Activated CD4-positive, alpha-beta T cell treated with anti-CD3 and anti-CD28 coated beads for 36 hours (primary cell): ENCODE results near the gene MCOLN3. TPM values are rescaled to one million over a fixed set of nuclear protein-coding genes. Genes with fewer than 3 reads are reported as not detected.

ENCODE experiments used
- ATAC-seq: fragments of 200-7000 bp; cut with Tn5 transposase; one replicate; pipeline ENCODE4 v1.10.0; 2021; ENCODE audit warnings: mild to moderate bottlenecking, moderate library complexity
- CTCF ChIA-PET: fragments of 350-600 bp; sonication (Branson Sonifier 250); formaldehyde crosslinking; loops from one replicate; lab custom pipeline; 2021; ENCODE audit warnings: antibody characterized with exemption; lab: Charles Lee
- POLR2A ChIA-PET: fragments of 350-600 bp; sonication (Branson Sonifier 250); formaldehyde crosslinking; loops from one replicate; lab custom pipeline; 2021; ENCODE audit warnings: antibody characterized with exemption, inconsistent platforms; lab: Charles Lee
- DNase-seq: peaks from one replicate; pipeline ENCODE4 v3.0.0-alpha.2; 2020
- H3K27ac Mint-ChIP-seq: one replicate; pipeline ENCODE4 v1.8.0; 2021; ENCODE audit warnings: mixed read lengths
- H3K27me3 Mint-ChIP-seq: one replicate; pipeline ENCODE4 v1.8.0; 2021; ENCODE audit warnings: mixed read lengths
- H3K36me3 Mint-ChIP-seq: one replicate; pipeline ENCODE4 v1.8.0; 2021; ENCODE audit warnings: low read depth, mixed read lengths
- H3K4me1 Mint-ChIP-seq: one replicate; pipeline ENCODE4 v1.8.0; 2021; ENCODE audit warnings: mixed read lengths
- H3K4me3 Mint-ChIP-seq: one replicate; pipeline ENCODE4 v1.8.0; 2021; ENCODE audit warnings: mild to moderate bottlenecking, moderate library complexity, mixed read lengths
- H3K9me3 Mint-ChIP-seq: one replicate; pipeline ENCODE4 v1.8.0; 2021; ENCODE audit warnings: low read depth, mixed read lengths
- intact Hi-C, 2 experiments: fragments of 100-400 bp; cut with DNase I in 1 of 2; cut with micrococcal nuclease in 1 of 2; formaldehyde crosslinking; loops; one replicate each; pipeline versions ENCODE4 v1.14.2 to v1.15.1; 2022 to 2024; cut with DNase I, micrococcal nuclease
- total RNA-seq, 2 experiments: library from RNA; stranded (reverse); gene quantifications; one replicate each; pipeline ENCODE4 v1.2.3, GENCODE V29; 2021

MCOLN3 gene
- total RNA-seq, 2 experiments from 2014 or later, result 0.16 to 0.23 TPM

DNA sequence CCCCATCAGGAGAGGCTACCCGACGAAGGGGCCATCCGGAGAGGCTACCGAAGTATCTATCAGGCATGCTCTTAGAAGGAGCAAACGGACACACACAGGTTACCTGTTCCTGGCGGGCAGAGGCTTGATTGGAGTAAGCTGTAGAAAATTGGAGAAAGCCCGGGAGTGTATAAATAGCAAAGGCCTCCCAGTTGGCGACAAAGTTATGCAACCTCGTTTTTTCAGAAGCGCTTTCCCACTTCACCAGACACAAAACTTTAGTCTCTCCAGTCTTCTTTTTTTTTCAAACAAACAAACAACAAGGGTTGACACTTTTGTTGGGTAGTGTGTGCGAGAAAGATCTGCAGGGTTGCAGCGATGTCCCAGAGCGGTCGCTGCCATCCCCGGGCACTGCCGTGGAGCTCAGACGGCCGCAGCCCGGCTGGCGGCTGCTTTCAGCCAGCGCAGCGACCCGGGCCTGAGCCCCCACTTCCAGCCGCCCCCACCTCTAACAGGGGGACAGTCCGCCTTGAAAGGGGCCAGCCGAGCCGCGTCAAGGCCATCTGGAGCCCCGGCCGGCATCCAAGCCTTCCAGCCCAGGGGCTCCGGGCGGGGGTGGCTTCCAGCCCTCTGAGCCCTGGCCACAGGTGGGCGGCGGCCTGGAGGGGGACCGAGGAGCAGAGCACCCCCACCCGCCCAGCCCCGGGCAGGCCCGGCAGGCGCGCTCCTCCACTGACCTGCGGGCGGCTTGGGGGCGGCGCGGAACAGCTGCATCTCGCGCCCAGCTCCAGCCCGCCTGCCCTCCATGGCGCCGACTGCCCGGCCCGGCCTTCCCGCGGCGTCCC lies 616 bp downstream of the MCOLN3 start:
- no peaks in the 10 kb centered on the region for H3K36me3 Mint-ChIP-seq
- no peaks in the 10 kb centered on the region for H3K9me3 Mint-ChIP-seq
- peaks cover 21% of the 10 kb centered on the region for H3K4me1 Mint-ChIP-seq
- no peak overlapping the region for H3K27ac Mint-ChIP-seq
- H3K4me3 Mint-ChIP-seq, result peak overlapping the region; percentile 26
- POLR2A ChIA-PET, result interaction anchor here (0.5 to 0.7 kb wide), 3 partner anchors 22 to 70 kb away, joined by 3 to 9 read pairs (median 3); no protein-coding TSS in a partner anchor
- DNase-seq (peak; percentile 13), ATAC-seq (peak; percentile 47)
- peaks cover 48% of the 10 kb centered on the region for H3K27me3 Mint-ChIP-seq
- CTCF ChIA-PET, result interaction anchor here (0.9 to 2.0 kb wide), 2 partner anchors 14 to 102 kb away, joined by 3 to 6 read pairs; no protein-coding TSS in a partner anchor
- intact Hi-C loops, result loop anchor here (2.0 to 5.0 kb wide), 5 partner anchors 49 to 210 kb away; partner anchors contain the start of genes SYDE2 (in 2 of the 2), C1orf52 (in 1 of the 2) and MCOLN2 (in 1 of the 2)

DNA sequence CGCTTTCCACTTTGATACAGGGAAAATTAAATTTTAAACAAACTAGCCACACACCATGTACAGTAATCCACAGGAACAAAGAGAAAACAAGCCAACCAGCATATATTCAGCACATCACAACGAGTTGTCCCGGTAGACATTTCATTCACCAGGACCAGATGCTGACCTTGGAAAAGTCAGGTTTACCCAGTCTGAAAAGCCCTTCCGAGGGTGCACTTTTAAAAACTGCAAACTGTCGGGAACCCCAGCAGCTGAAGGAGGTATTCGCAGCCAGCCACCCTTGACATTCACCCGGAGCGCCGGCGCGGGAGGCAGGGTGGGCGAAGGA lies 1.2 kb downstream of the MCOLN3 start:
- ChIA-PET CTCF (interaction anchor here (0.9 to 2.0 kb wide), 2 partner anchors 14 to 102 kb away, joined by 3 to 6 read pairs; no protein-coding TSS in a partner anchor), POLR2A (interaction anchor here (0.7 kb wide), 1 partner anchor 21 kb away, joined by 9 read pairs; no protein-coding TSS in a partner anchor)
- intact Hi-C loops, result loop anchor here in 1 of 2 experiments (5.0 kb wide), 2 partner anchors 155 to 210 kb away; partner anchors contain the start of genes C1orf52 and SYDE2
- ATAC-seq, result no peak
- Mint-ChIP-seq H3K9me3 (no peaks in the 10 kb centered on the region), H3K4me3 (peak overlapping the region; percentile 26), H3K27ac (no peak overlapping the region), H3K4me1 (peaks cover 21% of the 10 kb centered on the region), H3K36me3 (no peaks in the 10 kb centered on the region), H3K27me3 (peaks cover 54% of the 10 kb centered on the region)
- DNase-seq, result no peak

DNA sequence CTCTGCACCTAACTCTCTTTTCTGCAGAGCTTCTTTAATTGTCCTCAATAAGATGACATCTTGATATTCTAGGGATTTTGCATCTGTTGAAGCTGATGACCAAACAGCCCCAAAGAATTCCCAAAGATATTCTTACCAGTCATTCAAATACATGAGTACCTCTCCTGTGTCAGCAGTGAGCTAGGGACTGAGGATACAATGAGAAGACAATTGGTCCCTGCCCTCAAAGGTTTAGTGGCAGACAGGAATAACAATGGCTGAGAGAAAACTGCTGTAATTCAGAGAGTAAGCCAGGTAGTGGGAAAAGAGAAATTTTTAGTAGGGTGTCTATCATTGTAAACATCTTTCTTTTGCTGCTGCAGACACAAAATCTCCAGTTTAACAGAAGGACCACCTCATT lies 5.9 kb downstream of the MCOLN3 start:
- no peak overlapping the region for H3K4me3 Mint-ChIP-seq
- peaks cover 36% of the 10 kb centered on the region for H3K27me3 Mint-ChIP-seq
- H3K4me1 Mint-ChIP-seq, result peaks cover 2% of the 10 kb centered on the region
- H3K27ac Mint-ChIP-seq, result no peak overlapping the region
- DNase-seq (no peak), ATAC-seq (no peak)
- no peaks in the 10 kb centered on the region for H3K36me3 Mint-ChIP-seq
- intact Hi-C loops, result loop anchor here in 1 of 2 experiments (2.0 kb wide), 1 partner anchor 14 kb away; no protein-coding TSS in a partner anchor
- no peaks in the 10 kb centered on the region for H3K9me3 Mint-ChIP-seq
- CTCF ChIA-PET, result interaction anchor here (0.5 to 1.5 kb wide), 3 partner anchors 11 to 159 kb away, joined by 3 to 4 read pairs (median 3); no protein-coding TSS in a partner anchor
- POLR2A ChIA-PET, result no interaction called here

DNA sequence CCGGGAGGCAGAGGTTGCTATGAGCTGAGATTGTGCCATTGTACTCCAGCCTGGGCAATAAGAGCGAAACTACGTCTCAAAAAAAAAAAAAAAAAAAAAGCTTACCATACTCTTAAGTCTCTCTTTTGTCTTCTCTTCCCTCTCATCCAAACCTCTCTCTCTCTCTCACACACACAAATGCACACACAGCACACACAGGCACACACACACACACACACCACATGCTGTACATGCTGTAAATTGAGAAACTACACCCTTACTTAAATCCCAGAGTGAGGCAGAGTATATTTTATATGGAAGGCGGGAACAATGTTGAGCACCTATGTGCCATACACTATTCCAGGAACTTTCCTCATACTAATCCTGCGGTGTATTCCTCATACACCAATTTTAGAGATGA lies 6.5 kb downstream of the MCOLN3 start:
- intact Hi-C loops, result loop anchor here in 1 of 2 experiments (2.0 kb wide), 1 partner anchor 13 kb away; no protein-coding TSS in a partner anchor
- Mint-ChIP-seq H3K27ac (no peak overlapping the region), H3K9me3 (no peaks in the 10 kb centered on the region), H3K36me3 (no peaks in the 10 kb centered on the region), H3K4me3 (no peak overlapping the region), H3K4me1 (no peaks in the 10 kb centered on the region), H3K27me3 (peaks cover 31% of the 10 kb centered on the region)
- DNase-seq (no peak), ATAC-seq (no peak)
- POLR2A ChIA-PET, result no interaction called here
- CTCF ChIA-PET, result interaction anchor here (0.5 to 1.5 kb wide), 3 partner anchors 10 to 158 kb away, joined by 3 to 4 read pairs (median 3); no protein-coding TSS in a partner anchor

DNA sequence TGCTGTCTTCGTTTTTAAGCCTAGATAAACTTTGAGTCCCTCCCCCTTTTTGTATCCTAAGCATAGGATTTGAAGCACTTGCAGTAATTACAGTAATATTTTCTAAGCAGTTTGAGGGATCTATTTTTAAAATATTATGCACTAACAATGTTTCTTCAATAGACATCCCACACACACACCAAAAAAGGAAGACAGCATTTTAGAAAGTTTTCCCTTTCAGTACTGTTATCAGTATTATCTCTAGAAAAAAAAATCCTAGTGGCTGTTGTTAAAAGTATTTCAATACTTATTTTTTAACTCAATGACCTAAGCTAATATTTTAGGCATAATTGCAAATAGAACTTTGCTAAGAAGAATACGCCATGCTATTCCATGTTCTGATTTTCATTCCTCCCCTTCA lies 15.1 kb downstream of the MCOLN3 start:
- Mint-ChIP-seq H3K27me3 (peaks cover 6% of the 10 kb centered on the region), H3K4me1 (no peaks in the 10 kb centered on the region), H3K9me3 (no peaks in the 10 kb centered on the region), H3K4me3 (no peak overlapping the region), H3K27ac (no peak overlapping the region), H3K36me3 (no peaks in the 10 kb centered on the region)
- POLR2A ChIA-PET, result no interaction called here
- intact Hi-C loops, result no loop called here
- DNase-seq (no peak), ATAC-seq (no peak)
- CTCF ChIA-PET, result no interaction called here

DNA sequence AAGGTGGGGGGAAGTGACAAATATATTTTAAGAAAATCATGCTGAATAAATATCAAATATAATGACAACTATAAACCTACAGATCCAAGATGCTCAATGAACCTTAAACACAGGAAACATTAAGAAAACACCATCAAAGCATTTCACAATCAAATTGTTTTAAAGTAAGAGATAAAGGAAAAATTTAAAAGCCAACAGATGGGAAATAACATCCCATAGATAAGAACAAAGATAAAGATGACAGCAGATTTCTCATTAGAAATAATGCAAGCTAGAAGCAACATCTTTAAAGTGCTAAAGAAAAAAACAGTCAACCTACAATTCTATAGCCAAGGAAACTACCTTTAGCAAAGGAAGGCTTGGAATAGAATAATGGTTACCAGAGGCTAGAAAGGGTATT lies 17.8 kb downstream of the MCOLN3 start:
- ChIA-PET POLR2A (no interaction called here), CTCF (no interaction called here)
- Mint-ChIP-seq H3K4me3 (no peak overlapping the region), H3K27ac (no peak overlapping the region), H3K27me3 (peaks cover 3% of the 10 kb centered on the region), H3K9me3 (no peaks in the 10 kb centered on the region), H3K4me1 (peaks cover 10% of the 10 kb centered on the region), H3K36me3 (no peaks in the 10 kb centered on the region)
- DNase-seq (no peak), ATAC-seq (no peak)
- intact Hi-C loops, result no loop called here

DNA sequence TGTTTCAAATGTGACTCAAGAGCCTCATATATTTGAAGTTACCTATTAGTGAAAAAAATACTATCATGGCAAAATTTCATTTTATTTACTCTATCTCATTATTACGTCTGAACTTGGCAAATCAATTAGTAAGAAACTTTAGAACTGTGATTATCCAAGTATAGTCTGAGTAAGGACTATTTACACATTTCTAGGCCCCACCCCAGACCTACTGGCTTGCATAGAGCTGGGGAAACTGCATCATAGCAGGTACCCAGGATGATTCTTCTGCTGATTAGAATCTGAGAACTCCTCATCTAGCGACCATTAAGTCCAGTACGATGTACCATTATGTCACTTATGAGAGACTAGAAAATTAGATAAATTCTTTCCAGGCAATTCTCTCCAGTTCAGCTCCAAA lies 20.1 kb downstream of the MCOLN3 start:
- no peaks in the 10 kb centered on the region for H3K36me3 Mint-ChIP-seq
- H3K4me1 Mint-ChIP-seq, result peaks cover 10% of the 10 kb centered on the region
- no peak overlapping the region for H3K27ac Mint-ChIP-seq
- ChIA-PET POLR2A (interaction anchor here (0.9 to 1.0 kb wide), 2 partner anchors 33 to 85 kb away, joined by 5 to 6 read pairs; no protein-coding TSS in a partner anchor), CTCF (interaction anchor here (0.6 to 4.4 kb wide), 10 partner anchors 9 to 298 kb away, joined by 3 to 44 read pairs (median 4); no protein-coding TSS in a partner anchor)
- no peaks in the 10 kb centered on the region for H3K9me3 Mint-ChIP-seq
- no peak for DNase-seq
- H3K4me3 Mint-ChIP-seq, result no peak overlapping the region
- intact Hi-C loops, result loop anchor here in 1 of 2 experiments (2.0 kb wide), 1 partner anchor 15 kb away; no protein-coding TSS in a partner anchor
- no peaks in the 10 kb centered on the region for H3K27me3 Mint-ChIP-seq
- ATAC-seq, result no peak

DNA sequence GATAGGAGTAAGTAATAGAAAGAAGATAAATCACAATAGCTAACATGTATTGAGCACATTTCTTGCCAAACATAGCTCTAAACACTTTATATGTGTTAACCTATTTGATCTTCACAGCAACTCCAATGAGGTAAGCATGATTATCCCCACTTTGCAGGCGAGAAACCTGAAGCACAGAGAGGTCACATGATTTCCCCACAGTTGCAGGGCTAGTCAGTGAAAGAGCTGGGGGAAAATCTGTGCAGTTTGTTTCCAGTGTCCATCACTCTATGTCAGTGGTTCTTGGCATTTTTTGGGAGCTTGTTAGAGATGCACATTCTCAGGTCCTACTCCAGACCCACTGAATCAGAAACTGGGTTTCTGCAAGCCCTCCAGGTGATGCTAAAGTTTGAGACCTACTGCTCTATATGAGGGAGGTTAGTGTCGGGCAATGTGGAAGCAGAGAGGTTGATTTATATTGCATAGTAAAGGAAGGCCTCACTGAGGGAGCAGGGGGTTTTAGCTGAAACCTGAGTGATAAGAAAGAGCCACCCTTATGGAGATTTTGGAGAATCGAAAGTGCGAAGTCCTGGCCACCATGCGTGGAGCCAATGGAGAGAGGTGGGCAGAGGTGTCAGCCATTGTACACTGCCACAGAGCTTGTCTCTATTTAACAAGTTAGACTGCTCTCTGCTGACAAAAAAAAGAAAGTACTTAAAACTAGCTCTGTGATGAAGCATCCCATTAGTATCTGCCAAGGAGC lies 20.9 kb downstream of the MCOLN3 start:
- intact Hi-C loops, result loop anchor here (1.0 kb wide), 2 partner anchors 68 to 82 kb away; no protein-coding TSS in a partner anchor
- H3K27ac Mint-ChIP-seq, result peak overlapping the region; percentile 70

DNA sequence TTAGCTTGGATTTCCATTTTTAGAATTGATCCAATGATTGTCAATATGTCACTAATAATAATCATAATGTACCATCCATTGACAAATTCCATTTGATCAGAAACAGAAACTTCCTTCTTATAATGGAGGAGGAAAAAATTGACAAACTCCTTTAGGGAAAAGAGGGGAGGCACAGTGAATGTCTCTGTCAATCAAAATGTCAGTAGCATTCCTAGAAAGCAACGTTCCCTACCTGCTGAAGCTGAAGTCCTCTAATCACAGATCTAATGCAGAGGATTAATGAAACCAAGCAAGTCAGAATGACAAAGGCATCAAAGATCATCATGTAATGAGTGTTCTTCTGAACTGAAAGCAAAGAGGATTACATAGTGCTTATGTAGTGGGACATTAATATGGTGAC lies 22.4 kb downstream of the MCOLN3 start:
- Mint-ChIP-seq H3K36me3 (no peaks in the 10 kb centered on the region), H3K27me3 (no peaks in the 10 kb centered on the region), H3K9me3 (no peaks in the 10 kb centered on the region), H3K4me3 (no peak overlapping the region), H3K4me1 (peaks cover 10% of the 10 kb centered on the region), H3K27ac (no peak overlapping the region)
- DNase-seq (no peak), ATAC-seq (no peak)
- ChIA-PET POLR2A (interaction anchor here (0.6 kb wide), 1 partner anchor 21 kb away, joined by 9 read pairs; no protein-coding TSS in a partner anchor), CTCF (interaction anchor here (1.2 to 4.4 kb wide), 2 partner anchors 66 to 81 kb away, joined by 4 to 44 read pairs; no protein-coding TSS in a partner anchor)
- intact Hi-C loops, result no loop called here

More for the DNA sequence above, 20.9 kb downstream of the MCOLN3 start:
- peak; percentile 21 for DNase-seq
- Mint-ChIP-seq H3K4me1 (peaks cover 10% of the 10 kb centered on the region), H3K4me3 (no peak overlapping the region), H3K36me3 (no peaks in the 10 kb centered on the region), H3K9me3 (no peaks in the 10 kb centered on the region), H3K27me3 (no peaks in the 10 kb centered on the region)
- POLR2A ChIA-PET, result interaction anchor here (0.9 to 1.0 kb wide), 2 partner anchors 33 to 85 kb away, joined by 5 to 6 read pairs; no protein-coding TSS in a partner anchor
- CTCF ChIA-PET, result interaction anchor here (0.7 to 4.4 kb wide), 12 partner anchors 8 to 299 kb away, joined by 3 to 44 read pairs (median 3); no protein-coding TSS in a partner anchor
- ATAC-seq, result peak; percentile 84

DNA sequence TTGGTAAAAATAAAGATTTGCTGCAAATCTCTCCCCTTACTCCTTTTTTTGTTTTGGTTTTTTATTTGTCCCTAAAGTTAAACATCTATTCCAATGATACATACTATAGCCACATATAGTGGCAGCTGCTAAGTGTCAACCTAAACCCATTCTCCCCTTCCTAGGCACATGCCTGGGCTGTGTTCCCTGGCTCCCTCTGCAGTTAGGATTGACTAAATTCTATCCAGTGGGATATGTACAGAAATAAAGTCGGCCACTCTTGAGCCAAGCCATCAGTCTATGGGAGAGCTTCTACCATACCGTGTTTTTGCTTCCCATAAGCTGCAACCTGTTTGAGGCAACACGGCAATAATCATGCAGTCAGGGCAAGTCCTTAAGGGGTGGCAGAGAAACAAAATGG lies 23.6 kb downstream of the MCOLN3 start:
- Mint-ChIP-seq H3K27me3 (no peaks in the 10 kb centered on the region), H3K9me3 (no peaks in the 10 kb centered on the region), H3K36me3 (no peaks in the 10 kb centered on the region), H3K4me1 (peaks cover 10% of the 10 kb centered on the region), H3K4me3 (no peak overlapping the region), H3K27ac (no peak overlapping the region)
- DNase-seq, result no peak
- POLR2A ChIA-PET, result interaction anchor here (0.7 kb wide), 1 partner anchor 11 kb away, joined by 5 read pairs; no protein-coding TSS in a partner anchor
- CTCF ChIA-PET, result interaction anchor here (0.6 to 4.4 kb wide), 6 partner anchors 35 to 694 kb away, joined by 3 to 44 read pairs (median 4); no protein-coding TSS in a partner anchor
- ATAC-seq, result no peak
- intact Hi-C loops, result no loop called here
